NCI-H146 treated with DMSO at 0.1 percent for 48 hours (cell line): Measurements from ENCODE around the gene FBXW11.
"Not testable (repeated sequence)": the region's sequence is repeated elsewhere in the genome, so short reads cannot be mapped to it uniquely, and the experiment has no call there.

ENCODE experiments used
- DNase-seq: peaks from one replicate; lab custom pipeline; 2025; ENCODE audit not compliant: unreplicated experiment; lab: John Stamatoyannopoulos, UW

The FBXW11 gene

GRCh38 chr5:171986772-171987171 is 19.7 kb downstream of the FBXW11 start:
- peak; percentile 45 for DNase-seq

DNA sequence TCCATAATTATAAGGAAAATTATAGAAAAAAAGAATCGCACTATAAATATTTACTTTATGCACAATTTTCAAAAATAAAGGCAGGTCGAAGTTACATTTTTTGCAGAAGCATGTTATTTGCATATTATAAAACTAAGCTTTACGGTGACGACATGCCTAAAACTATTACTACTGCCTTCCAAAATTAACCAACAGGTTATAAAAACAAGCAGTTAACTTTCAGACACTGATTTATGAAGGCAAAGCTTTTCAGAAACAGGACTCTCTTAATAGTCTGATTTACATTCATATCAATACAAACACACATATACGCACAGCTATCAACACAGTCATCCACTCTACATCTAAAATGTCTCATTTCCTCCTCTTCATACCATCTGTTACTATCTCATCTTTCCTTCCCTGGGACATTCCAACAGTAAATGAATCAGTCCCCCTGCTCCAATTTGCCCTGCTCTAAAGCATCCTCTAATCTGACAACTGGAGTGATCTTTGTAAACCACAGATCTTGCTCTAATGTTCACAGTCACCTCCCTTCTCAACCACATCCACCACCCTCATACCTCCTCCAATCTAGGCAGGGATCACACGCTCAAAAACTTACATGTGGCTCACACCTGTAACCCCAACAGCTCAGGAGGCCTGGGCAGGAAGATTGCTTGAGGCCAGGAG is 21.6 kb downstream of the FBXW11 start:
- no peak for DNase-seq

GRCh38 chr5:171981847-171982246 is 24.6 kb downstream of the FBXW11 start:
- DNase-seq = no peak

DNA sequence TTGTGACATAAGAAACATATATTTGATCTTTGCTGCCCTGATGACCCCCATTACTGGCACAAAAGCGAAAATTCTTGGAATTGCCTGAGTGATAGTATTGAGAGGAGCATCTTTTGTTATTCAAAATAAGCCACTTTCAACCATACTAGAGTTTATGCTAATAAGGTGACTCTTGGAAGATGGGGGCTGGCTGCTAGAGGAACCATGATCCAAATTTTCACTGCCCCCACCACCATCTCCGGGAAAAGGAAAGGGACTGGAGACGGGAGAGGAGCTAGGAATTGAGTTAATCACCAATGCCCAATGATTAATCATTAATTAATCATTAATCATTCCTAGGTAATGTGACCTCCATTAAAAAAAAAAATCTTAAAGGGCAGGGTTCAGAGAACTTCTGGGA is 25.6 kb downstream of the FBXW11 start:
- no peak for DNase-seq

- DNase-seq = no peak
These were observed 26.8 kb downstream of the FBXW11 start for GRCh38 chr5:171979606-171980005.

DNA sequence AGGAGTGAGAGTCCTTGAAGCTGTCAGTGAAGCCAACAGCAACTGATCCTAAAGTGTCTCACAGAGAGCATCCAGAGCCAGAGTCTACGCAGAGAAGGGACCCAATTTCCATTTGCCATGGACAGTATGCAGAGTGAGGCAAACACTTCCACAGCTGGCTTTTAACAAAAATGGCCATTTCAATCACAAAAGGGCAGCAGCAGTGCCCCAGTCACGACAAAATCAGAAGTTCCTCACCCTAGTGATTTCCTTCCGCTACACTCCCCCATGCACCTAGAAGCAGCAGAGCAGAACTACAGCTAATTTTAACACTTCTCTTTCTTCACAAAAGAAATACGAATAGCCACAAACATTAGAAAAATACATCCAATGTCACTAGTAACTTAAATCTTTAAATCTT is 27.9 kb downstream of the FBXW11 start:
- DNase-seq = no peak

- DNase-seq = no peak
These were observed 28.4 kb downstream of the FBXW11 start for GRCh38 chr5:171978016-171978415.

DNA sequence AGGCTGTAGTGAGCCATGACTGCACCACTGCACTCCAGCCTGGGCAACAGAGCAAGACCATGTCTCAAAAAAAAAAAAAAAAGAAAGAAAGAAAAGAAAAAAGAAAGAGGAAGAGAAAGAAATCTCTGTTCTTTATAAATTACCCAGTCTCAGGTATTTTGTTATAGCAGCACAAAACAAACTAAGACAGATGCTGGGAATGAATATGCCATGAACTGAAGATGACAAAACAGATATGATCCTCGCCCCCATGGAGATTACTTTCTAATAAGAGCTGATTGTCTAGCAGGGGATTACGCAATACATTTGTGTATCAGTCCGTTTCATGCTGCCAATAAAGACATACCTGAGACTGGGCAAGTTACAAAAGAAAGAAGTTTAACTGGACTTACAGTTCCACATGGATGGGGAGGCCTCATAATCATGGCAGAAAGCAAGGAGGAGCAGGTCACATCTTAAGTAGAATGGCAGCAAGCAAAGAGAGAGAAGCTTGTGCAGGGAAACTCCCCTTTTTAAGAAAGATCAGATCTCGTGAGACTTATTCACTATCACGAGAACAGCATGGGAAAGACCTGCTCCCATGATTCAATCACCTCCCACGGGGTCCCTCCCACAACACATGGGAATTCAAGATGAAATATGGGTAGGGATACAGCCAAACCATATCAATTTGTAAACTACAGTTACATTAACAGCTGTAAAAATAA is 29.0 kb downstream of the FBXW11 start:
- not testable (repeated sequence) for DNase-seq

DNA sequence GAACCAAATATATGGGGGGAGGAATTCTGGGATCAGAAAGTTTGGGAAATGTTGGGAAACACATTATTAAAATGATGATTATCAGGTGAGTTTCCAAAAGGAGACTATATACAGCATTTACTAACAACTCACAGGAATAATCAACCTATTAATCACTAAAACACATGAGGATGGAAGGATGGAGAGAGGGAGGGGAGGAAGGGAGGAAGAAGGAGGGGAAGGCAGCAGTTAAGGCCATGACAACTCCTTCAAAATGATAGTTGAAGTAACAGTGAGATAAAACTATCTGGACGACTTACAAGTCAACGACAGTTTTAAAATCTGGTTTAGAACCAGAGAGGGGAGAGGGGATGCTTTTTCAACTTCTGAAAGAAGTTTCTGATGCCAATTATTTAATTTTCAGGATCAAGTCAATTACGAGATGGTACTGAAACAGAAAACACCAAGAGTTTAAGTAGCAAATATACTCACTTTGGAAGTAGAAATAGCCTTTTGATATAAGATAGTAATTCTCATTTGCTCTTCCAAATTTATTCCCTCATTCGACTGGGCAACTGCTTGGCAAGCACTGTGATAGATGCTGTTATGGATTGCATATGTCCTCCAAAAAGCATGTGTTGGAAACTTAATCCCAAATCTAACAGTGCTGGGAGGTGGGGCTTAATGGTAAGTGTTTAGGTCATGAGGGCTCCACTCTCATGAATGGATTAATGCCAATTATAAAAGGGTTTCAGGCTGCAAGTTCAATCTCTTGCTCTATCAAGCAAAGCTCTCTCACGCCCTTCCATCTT is 30.4 kb downstream of the FBXW11 start:
- no peak for DNase-seq

- DNase-seq = no peak
These were observed 31.1 kb downstream of the FBXW11 start for GRCh38 chr5:171975262-171975876.

DNA sequence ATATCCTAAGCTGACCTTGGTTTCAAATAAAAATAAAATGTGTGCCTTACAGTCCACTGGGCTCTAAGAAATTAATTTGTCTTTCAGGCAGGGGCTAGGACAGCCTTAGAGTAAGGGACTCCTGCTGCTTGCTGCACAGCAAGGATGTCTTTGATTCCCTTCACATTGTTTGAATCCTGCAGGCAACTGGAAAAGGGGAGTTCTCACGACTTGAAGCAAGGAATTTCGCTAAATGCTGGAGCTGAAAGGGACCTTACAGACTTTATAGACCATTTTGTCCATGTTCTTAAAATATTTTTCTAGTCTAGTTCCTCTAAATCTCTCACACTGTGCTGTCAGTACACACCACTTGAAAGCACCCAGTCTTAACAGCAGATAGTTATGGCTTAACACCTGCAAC is 35.6 kb downstream of the FBXW11 start:
- DNase-seq = no peak

- no peak for DNase-seq
These were observed 37.1 kb downstream of the FBXW11 start for GRCh38 chr5:171969288-171969880.

DNA sequence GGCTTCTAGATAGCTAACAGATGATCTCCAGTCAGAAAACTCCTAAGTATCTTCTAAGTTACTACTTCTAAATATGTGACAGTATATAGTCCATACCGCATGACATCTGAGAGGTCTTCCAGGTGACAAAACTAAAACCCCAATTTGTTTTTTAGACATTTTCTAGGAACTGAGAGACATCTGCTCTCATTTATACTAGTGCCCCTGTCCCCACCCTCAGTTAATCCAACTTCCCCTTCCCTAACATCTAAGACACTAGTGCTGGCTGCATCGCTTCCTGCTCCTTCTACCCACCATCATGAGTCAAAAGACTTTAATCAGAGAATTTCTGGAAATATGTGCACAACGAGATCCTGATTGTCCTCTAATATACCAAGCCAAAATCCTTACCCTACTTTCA is 37.9 kb downstream of the FBXW11 start:
- DNase-seq = no peak

GRCh38 chr5:171966964-171967363 is 39.5 kb downstream of the FBXW11 start:
- DNase-seq = no peak

- no peak for DNase-seq
These were observed 40.2 kb downstream of the FBXW11 start for GRCh38 chr5:171966270-171966669.

- no peak for DNase-seq
These were observed 40.7 kb downstream of the FBXW11 start for GRCh38 chr5:171965745-171966144.

DNA sequence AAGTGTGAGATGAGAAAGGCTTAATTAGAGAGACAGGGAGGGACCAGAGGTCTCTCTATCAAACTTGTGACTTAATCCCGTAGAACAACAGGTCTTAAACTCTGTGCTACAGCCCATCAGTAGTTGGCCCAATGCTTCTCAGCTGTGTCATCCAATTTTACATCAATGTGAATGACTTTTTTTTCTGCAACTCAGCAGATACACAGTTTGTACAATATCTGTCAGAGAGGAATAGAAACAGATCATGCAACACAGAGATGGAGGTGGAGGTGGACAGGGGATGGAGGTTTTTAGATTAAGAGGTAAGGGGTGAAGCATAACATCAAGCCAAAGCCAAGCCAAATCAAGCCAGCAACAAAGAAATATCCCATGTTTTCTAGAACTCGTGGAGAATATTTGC is 43.0 kb downstream of the FBXW11 start:
- DNase-seq = no peak

DNA sequence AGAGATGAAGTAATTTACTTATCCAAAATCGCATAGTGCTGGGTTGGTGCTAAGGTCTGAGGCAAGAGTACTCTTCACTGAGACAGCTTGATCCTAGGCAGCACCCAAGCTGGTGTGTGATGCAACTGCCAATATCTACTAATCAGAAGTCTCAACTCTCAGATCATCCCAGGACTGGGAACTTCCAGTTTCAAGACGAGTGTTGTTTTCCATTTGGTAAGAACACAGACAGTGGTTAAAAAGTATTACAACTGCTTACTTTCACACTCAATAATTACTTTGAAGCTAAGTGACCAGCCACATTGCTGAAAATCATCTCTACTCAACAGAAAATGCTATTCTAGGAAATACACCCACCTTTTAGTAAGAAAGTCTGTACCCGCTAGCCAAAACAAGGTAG is 45.3 kb downstream of the FBXW11 start:
- no peak for DNase-seq

- DNase-seq = no peak
These were observed 48.7 kb downstream of the FBXW11 start for GRCh38 chr5:171957591-171958251.

DNA sequence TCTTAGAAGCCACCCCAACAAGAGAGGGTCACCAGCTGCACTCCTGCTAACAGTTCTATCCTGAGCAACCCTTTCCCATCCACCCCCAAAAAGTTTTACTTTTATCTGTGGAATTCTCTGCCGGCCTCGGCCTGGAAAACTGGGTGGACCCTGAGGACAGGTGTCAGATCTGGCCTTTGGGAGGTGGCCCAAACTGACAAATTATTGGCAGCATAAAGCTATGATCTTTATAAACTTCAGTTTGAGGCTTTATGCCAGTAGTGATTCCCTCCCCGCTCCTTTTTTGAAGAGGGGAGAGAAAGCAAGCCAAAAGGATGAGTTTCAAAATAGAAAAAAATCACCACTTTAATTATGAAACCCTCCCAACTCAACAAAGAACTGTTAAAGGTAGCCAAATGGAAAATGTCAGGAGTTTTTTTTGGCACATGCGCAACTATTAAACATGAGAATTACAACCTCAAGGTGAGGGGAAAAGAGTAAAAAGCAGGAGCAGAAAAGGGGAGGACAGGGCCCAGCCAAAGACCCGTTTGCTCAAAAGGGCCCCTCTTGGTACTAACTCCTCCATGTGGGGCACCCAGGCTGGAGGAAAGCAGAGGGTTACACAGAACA is 49.4 kb downstream of the FBXW11 start:
- no peak for DNase-seq
